Suppressor macrophage (primary cell): ENCODE results near the gene TPRG1.

ENCODE experiments used
- DNase-seq, 4 experiments: peaks; one replicate each; pipeline ENCODE4 v3.0.0-alpha.2; 2020 to 2022

Gene TPRG1

DNA sequence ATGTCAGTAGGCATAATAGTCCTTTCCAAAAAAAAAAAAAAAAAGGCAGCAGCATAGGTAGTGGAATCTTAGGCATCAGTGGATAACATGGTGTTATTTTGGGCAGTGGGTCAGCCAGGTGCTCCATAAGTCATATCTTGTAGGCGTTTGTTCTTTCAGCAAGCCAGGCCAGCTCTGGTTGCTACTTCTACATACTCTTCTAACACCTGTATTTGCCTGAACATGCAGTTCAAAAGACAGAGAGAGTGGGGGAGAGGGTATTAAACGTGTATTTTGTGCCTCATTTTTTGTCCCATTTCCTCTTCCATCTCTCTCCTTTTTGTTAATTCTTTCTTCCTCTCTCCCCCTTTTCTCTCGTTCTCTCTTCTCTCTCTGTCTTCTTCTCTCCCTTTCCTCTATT is 110.4 kb downstream of the TPRG1 start:
- DNase-seq = no peak

DNA sequence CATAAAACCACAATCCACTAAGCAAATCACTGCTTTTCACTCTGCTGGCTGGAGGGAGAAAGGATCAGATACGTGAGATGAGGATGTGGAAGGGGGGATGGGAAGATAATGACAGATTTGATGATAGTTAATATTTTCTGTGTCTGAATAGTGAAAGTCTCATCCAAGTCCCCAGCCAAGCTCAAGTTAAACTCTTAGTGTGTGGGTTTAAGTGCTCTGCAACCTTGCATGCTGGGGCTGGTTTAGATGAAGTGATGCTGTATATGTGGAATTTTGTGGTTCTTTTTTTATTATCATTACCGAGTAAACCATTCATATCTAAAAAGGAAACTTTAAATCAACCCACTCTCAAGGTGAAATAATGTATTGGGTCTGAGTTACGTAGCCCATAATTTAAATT is 111.0 kb downstream of the TPRG1 start:
- no peak for DNase-seq

DNA sequence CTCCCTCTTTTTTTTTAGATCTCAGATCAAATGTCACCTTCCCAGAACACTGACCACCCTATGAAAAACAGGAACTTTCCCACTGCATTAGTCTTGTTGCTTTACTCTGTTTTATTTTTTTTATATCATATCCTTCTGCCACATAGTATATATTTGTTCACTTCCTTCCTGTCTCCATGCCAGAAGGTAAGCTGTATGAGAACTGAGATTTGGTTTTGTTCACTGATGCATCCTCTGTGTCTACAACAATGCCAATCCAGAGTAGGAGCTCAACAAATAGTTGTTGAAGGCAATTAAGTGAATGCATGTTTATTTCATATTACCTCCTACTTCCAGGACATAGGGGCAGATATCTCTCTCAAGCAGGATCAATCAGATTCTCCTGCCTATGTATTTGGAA is 114.4 kb downstream of the TPRG1 start:
- no peak for DNase-seq

DNA sequence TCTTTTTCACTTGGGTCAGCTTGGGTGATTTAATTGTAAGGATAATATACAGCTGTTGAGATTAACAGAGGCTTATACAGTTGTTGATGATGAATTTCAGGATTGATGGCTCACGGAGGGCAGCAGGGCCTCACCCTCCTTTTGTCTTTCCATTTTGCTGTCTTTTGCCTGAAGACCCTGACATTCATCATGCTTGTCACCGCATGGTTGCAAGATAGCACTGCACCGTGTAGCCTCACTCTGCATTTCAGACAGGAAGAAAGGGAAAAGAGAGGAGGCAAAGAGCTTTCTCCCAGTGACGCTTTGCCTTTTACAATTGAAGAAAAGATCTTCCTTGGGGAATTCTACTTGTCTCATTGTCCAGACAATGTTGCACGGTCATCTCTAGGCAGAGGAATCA is 115.1 kb downstream of the TPRG1 start:
- DNase-seq = no peak

DNA sequence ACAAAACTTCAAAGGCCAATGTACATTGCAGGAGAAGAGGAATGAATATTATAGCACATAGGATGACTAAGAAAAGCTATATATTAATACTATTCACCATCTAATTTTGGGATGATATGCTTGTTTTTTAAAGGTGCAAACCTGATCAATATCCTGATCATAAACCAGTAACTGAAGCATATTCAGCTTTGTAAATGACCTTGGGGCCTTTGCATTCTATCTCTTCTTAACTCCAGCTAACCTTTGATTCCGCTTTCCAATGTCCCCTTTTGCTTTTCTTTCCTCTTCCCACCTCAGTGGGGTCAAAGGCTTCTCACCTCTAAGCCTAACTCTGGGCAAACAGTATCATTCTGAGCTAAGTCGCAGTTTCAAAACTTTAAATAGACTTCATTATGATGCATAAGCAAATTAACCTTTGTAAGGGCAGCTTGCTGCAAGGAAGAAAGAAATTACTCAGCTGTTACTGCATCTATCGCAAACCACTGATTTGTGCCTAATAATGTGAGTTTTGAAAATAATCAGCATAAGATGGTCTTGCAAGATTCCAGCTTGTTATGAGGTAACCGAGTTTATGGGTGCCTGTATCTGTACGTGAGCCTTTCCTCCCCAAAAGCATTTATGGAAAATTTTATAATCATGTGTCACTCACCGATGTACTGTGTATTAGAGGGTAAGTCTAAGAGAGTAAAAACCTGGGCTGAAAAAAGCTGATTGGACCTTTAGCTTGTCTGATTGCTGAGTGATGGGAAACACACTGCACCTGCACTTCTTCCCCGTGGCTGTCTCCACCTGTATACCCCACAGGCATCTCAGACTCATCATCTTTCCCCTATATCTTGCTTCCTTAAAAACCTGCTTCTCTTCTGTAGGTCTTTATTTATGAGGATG is 116.8 kb downstream of the TPRG1 start:
- DNase-seq = no peak

DNA sequence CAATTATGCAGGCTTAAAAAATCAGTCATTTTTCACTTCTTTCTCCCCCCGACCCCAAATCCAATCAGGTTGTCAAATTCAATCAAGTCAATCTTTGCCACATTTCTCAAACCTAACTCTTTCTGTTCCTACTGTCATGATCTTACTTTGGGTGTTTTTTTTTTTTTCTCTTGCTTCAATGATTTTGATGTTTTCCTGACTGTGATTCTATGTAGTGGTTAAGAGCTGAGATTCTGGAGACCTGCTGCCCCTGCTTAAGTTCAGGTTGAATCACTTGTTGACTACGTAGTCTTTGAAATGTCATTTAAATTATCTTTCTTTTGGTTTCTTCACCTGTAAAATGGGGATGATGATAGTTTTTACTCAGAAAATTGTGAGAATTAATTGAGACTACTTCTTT is 117.5 kb downstream of the TPRG1 start:
- DNase-seq = no peak

DNA sequence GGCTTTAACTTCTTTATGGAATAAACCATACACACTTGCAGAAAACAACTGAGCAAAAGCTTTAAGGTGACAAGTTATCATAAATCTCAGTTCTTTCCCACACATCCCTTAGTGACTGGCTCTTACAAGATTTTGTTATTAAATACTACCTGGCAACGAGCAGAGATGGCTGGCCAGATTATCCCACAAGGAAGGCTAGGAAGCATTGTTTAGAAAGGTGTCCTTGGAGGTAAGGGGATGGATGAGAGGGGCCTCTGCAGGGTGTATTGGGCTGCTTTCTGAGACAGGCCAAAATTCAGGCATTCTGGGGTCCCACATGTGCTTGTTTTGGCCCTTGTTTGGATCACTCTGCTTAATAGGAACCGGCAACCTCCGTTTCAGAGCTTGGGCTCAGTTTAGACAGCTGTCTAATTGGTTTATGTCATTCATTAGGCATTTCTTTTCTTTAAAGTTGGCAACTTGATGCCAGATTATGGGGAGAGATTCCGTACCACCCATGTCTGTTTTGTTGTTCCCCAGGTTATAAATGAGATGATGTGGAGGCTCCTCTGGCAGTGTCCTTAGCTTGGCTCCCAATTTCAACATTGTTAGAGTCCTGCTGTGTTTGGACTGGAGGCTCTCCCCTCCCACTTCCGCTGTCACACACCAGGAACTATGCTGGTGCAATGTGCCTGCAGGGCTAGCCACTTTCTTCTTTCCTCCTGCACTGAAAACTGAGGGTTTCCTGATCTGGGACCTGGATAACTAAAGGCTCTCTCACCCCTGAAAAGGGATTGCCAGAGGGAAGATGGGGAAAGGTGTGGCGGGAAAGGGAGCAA is 121.1 kb downstream of the TPRG1 start:
- DNase-seq = peak in 1 of 4 experiments; percentile 7

DNA sequence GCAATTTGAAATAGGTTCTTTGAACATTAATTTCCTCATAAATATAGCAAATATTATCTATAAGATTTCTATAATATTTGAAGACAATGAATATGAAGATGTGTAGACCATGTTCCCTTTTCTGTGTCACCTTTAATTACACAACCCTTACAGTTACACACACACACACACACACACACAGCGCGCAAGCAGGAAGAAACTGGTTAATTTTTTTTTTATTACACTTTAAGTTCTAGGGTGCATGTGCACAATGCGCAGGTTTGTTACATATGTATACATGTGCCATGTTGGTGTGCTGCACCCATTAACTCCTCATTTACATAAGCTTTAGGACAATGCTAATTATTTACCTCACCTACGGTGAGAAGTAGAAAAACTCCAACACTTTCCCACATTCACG is 122.9 kb downstream of the TPRG1 start:
- DNase-seq = no peak

DNA sequence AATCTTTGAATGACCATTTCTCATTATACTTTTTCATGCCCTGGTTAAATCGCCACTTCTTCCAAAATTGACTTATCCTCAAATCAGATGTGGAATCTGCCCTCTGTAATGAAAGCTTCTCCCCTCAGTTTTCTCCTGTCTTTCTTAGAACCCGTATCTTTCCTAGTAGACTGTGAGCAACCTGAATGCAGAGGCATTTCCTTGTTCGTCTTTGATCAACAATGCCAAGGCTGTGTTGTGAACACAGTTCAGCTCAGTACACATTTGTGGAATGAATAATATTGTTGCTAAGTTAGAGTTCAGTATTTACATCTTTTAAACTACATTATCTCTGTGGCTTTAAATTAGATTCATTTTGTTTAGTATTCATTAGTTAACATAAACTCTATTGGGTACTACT is 123.3 kb downstream of the TPRG1 start:
- no peak for DNase-seq

DNA sequence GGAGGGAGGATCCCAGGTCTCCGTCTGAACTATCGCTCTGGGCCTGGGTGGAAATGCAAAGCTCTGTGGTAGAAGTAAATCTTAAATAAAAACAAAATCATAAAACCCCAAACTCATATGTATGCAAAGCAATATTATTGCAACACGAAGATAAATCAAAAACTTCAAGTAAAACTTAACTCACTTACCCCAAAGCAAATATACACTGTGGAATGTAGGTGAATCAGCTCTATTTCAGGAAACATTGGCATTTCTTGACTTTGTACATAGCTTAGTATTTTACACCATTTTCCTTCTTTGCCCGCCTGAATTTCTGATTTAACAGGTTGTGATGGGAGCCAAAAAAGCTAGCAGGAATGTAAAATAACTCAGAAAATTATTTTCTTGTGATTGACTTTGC is 126.2 kb downstream of the TPRG1 start:
- DNase-seq = no peak

DNA sequence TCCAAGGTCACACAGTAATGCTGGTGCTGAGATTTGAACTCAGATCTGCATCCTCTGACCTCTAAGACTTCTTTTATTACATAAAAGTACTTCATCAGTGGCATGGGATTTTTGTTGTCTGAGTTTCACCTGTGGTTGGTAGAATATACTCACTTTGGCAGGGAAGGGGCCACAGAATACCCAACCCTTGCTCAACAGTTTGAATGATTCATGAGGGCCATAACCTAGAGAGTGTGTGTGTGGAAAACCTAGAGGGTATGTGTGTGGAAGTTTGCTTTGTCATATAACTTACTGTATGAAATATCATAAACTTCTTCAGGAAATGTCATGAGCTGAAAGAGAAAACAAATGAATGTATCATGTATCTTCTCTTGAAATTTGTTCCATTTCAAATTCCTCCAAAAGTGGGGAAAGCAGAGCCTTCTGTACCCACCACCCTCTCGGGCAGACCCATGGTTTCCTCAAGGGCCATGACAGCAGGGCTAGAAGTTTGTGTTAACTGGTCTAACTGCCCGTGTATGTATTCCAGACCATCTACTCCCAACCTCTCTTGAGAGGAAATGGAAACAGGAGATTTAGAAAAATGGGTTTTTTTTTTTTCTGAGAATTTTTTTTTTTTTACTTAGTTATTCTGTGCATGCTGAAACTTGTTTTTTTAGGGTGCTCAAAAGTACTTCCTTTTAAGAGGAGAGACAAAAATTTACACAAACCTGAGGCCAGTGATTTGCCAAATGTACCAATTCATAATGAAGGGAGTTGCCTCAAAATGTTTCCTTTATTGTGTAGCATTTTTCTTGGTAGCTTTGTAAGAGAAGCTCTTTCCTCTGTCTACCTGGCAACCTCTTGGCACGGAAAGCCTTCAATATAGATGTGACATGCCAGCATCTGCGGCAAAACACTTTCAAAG is 127.0 kb downstream of the TPRG1 start:
- DNase-seq = no peak

DNA sequence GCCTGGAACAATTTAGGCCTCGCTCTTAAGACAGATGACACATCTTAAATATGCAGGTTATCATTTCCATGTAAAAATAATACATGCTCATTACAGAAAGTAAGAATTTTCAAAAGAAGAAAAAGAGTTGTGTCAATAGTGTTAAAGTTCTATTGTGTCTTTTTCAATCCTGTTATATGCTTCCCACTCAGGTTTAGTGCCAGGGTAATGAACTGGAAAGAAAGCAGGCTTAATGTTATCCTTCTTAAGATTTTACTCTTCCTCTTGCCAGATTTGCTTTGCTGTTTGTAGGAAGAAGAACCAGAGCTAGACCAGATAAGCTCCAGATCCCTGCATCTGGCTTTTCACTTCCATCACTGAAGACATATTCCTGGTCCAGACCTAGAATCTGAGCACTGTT is 128.6 kb downstream of the TPRG1 start:
- DNase-seq = no peak

DNA sequence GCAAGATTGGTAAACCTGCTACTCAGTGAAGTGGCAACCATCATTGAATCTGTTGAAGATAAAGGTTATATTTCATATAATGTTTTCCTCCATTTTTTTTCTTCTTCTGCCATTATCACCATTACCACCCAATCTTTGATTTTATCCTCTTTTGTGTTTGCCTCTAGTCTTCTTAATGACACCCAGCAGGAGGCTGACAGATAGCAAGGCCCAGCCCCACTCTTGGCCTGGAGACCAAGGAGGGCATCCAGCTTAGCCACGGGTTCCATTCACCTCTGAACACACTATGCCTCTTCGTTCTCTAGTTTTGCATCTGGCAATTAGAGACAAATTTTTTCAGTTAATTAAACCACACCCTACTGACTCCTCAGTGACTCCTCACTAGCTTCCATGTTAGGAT is 129.7 kb downstream of the TPRG1 start:
- DNase-seq = no peak

DNA sequence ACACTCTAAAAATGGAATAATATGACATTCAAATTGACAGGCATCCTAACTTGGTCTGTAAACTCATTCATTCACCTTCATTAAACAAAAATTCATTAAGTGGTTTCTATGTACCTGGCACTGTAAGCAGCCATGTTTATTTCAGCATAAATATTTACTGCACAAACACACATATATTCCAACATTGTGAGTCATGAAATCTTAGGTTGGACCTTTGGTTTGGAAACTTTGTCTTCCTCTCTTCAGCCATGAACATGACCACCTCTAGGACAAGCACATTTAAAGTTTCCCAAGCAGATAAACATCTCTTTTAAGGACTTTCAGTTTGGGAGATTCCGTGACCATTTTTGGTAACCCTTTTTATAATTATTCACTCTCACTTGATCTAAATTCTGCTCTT is 131.8 kb downstream of the TPRG1 start:
- DNase-seq = no peak

DNA sequence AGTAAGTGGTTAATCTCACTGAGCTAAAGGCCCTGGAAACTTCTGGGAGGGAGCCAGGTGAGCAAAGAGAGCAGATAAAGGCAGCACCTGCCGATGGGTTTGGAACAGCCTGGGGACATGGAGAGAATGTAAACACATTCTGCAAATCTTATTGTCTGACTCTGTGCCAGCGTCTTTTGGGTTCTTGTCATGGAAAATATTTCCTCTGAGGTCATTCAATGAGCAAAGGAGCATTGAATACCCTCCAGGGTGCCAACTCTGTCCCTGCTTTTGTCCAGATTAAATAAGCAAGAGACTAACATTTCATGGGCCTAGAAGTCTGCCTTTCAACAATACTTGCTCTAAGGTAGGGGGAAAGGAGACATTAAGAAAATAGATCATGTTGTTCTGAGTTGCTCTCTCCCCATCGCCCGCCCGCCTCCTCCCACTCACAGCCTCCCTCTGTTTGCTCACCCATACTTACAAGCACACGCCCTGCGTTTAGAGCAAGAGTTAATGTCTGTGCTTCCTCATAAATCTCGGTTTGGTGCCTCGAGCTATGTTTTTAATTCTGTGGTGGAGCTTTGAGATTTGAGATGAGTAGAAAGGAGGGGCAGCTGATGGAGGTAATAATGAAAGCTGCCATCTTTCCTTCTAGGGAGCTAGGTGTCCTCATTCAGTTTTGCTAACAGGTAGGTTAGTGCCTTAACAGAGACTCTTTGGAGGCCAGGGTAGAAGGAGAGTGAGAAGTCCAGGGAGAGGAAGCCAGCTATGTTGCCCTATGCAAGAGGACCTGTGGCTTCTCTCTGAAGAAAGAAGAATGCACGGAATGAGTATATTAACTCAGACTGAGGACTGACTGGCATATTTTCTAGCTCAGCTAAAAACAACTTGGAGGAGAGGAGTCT is 132.9 kb downstream of the TPRG1 start:
- DNase-seq = no peak

DNA sequence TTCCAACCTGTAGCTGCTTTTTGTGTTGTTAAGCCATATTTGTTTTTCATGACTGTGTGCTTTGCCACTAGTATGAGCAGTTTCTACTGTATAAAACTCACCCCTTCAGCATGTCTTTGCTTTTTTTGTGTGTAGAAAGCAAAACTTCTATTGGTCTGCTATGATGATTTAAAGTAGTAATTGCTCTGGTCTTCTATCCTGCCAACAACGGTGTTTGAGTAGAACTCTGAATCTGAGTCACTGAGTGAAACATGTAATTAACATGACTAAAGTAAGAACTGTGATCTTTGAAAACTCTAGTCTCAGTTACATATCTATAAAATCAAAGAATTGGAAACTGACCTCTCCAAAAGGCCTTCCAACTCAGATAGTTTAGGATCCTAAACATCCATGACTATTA is 133.6 kb downstream of the TPRG1 start:
- no peak for DNase-seq

DNA sequence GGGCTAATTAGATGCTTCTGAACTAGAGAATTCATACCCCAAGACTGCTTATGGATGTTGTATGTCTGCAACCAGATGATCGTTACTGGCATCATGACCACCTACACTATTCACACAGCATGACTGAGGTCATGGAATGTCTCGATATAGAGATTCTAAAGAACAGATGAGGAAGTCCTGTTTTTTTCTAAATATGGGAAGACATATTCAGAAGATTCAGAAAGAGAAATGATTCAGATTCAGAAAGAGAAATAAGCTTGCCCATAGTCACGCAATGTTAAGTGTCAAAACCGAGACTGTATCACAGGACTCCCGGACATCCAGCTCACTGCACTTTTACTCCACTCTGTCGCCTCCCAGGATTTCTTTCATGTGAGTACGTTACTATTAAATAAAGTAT is 136.2 kb downstream of the TPRG1 start:
- DNase-seq = peak; percentile 7 to 60 (median 12)

DNA sequence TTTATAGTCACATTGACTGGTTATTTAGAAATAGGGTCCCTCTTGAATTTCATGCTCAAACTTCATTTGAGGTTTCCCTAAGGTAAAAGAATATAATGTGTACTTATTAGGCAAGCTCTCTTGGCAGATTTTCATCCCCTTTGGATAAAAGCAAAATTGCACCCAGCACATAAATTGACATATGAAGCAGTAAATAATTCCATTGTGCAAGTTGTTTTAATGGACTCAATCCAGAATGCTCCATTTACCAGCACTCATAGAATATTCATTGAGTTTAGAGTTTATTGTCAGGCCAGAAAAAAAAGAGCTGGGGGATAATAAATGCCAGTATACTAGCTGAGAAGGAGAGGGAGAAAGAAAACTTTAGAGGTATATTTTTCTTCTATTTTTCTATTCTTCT is 136.8 kb downstream of the TPRG1 start:
- DNase-seq = no peak

DNA sequence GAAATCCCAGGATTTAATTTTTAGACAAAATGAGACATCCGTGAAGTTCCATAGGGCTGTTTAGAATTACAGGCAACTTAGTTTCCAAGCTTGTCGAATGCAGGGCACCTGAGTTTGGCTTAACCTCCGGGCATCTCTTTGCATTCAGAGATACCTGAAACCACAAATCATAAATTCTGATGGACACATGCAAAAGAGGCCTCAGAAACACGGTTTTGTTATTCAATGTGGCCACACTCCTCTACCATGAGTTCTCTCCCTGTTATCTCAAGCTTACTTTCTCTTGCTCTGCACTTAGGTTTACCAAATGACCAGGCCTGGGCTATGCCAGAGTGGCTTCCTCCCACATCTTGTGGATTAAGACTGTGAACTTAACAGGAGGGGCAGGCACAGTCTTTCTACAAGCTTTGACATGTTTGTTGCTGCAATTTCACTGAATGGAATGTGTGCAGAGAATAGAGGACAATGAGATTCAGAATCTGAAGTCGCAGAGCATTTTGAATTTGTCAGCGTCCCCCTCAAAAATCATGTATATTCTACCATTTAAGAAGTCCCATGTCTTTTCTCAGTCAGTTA is 137.7 kb downstream of the TPRG1 start:
- no peak for DNase-seq

DNA sequence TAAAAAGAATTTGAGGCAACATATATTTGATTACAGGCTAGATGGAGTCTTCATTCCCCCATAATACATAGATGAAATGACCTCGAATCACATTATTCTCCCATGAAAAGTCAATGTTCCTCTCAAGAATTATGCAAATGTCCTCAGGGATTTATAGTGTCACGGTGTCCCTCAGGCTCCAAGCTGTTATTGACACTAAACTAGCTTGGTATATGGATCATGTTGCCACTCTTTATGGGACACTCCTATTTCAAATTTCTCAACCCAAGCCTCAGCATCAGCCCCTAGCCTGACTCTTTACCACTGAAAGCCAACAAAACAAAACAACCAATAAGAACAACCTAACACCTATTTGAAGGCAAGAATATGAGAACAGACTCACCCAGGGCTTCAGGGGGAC is 139.8 kb downstream of the TPRG1 start:
- no peak for DNase-seq

DNA sequence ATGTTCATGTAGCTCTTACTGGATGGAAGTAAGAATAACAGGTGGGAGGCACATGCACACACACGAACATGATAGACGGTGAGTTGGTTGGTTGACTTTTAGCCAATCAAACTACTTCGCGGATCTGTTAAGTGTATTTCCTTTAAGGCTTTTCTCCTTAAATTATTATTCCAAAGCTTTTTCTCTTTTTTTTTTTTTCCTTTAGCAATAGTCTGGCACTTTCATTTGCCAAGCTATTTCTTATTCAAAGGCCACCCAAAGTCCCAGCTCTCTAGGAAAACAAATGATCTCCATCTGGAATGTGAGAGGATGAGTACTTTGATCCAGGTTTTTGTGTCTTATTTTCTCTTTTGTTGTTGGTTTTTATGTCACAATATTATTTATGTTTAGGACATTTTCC is 141.1 kb downstream of the TPRG1 start:
- DNase-seq = no peak
